Mesenchymal stem cell (in vitro differentiated cells and primary cell): Measurements from ENCODE around the gene MYL2.

Experiments
- DNase-seq: peaks from one replicate; pipeline ENCODE4 v3.0.0-alpha.2; 2013
- H2AFZ ChIP-seq: one replicate; pipeline ENCODE4 v1.6.1; 2013; ENCODE audit warnings: low read depth, mild to moderate bottlenecking, control low read depth, inconsistent platforms, low read length, moderate library complexity
- H2AK5ac ChIP-seq: 2 replicates; pipeline ENCODE4 v1.6.1; 2013; ENCODE audit warnings: low read length, moderate library complexity, mild to moderate bottlenecking, inconsistent platforms; ENCODE audit not compliant: severe bottlenecking
- H2BK120ac ChIP-seq: one replicate; pipeline ENCODE4 v1.6.1; 2013; ENCODE audit warnings: low read depth, mild to moderate bottlenecking, inconsistent platforms, low read length, moderate library complexity
- H2BK12ac ChIP-seq, 2 experiments: one replicate each; pipeline ENCODE4 v1.6.1; 2013; ENCODE audit warnings: inconsistent platforms in 2 of 2, low read length in 2 of 2, mild to moderate bottlenecking in 2 of 2, moderate library complexity in 2 of 2, control low read depth in 1 of 2
- H2BK15ac ChIP-seq: one replicate; pipeline ENCODE4 v1.6.1; 2013; ENCODE audit warnings: mild to moderate bottlenecking, low read depth, inconsistent platforms; ENCODE audit not compliant: poor library complexity, severe bottlenecking
- H2BK5ac ChIP-seq: 2 replicates; pipeline ENCODE4 v1.6.1; 2013; ENCODE audit warnings: low read depth, mild to moderate bottlenecking, low read length, control low read depth, inconsistent platforms; ENCODE audit not compliant: poor library complexity, severe bottlenecking
- H3K14ac ChIP-seq, 2 experiments: one replicate each; pipeline ENCODE4 v1.6.1; 2013; ENCODE audit warnings: inconsistent platforms in 2 of 2, low read length in 2 of 2, control low read depth in 1 of 2, mild to moderate bottlenecking in 1 of 2, moderate library complexity in 1 of 2
- H3K18ac ChIP-seq, 2 experiments: one replicate each; pipeline ENCODE4 v1.6.1; 2013; ENCODE audit warnings: inconsistent platforms in 2 of 2, low read length in 2 of 2, control low read depth in 1 of 2, low read depth in 1 of 2, mild to moderate bottlenecking in 1 of 2
- H3K23ac ChIP-seq, 2 experiments: one replicate each; pipeline ENCODE4 v1.6.1; 2013; ENCODE audit warnings: inconsistent platforms in 2 of 2, low read length in 2 of 2, mild to moderate bottlenecking in 2 of 2, moderate library complexity in 2 of 2, control low read depth in 1 of 2
- H3K27ac ChIP-seq: 2 replicates; pipeline ENCODE4 v1.5.1; 2013; ENCODE audit warnings: mild to moderate bottlenecking, moderate library complexity, low read length, control low read depth, inconsistent platforms; ENCODE audit not compliant: poor library complexity, severe bottlenecking
- H3K27me3 ChIP-seq, 2 experiments: 2 replicates each; pipeline versions ENCODE4 v1.6.1 to v1.7.0; 2013; ENCODE audit warnings: low read length in 2 of 2, mild to moderate bottlenecking in 2 of 2, moderate library complexity in 2 of 2, control low read depth in 1 of 2, inconsistent platforms in 1 of 2; ENCODE audit not compliant: control insufficient read depth in 1 of 2, insufficient read depth in 1 of 2
- H3K36me3 ChIP-seq, 2 experiments: 2 replicates each; pipeline versions ENCODE4 v1.6.1 to v1.7.0; 2013; ENCODE audit warnings: low read length in 2 of 2, control low read depth in 1 of 2, inconsistent platforms in 1 of 2, low read depth in 1 of 2, mild to moderate bottlenecking in 1 of 2; ENCODE audit not compliant: insufficient read depth in 2 of 2, control insufficient read depth in 1 of 2
- H3K4ac ChIP-seq, 2 experiments: one replicate each; pipeline ENCODE4 v1.6.1; 2013; ENCODE audit warnings: inconsistent platforms in 2 of 2, low read length in 2 of 2, mild to moderate bottlenecking in 2 of 2, moderate library complexity in 2 of 2, control low read depth in 1 of 2, low read depth in 1 of 2
- H3K4me1 ChIP-seq: 2 replicates; pipeline ENCODE4 v1.6.1; 2013; ENCODE audit warnings: low read depth, low read length, control low read depth; ENCODE audit not compliant: control insufficient read depth, insufficient read depth
- H3K4me2 ChIP-seq: 2 replicates; pipeline ENCODE4 v1.6.1; 2013; ENCODE audit warnings: low read length, mild to moderate bottlenecking, inconsistent platforms; ENCODE audit not compliant: poor library complexity, severe bottlenecking
- H3K4me3 ChIP-seq, 2 experiments: 2 replicates each; pipeline versions ENCODE4 v1.5.1 to v1.7.0; 2013; ENCODE audit warnings: low read length in 2 of 2, mild to moderate bottlenecking in 2 of 2, control low read depth in 1 of 2, low read depth in 1 of 2; ENCODE audit not compliant: insufficient read depth in 1 of 2
- H3K79me1 ChIP-seq: replicated peaks from 2 replicates; pipeline ENCODE4 v1.6.1; 2013; ENCODE audit warnings: mild to moderate bottlenecking, control low read depth, low read length, inconsistent platforms; ENCODE audit not compliant: poor library complexity, severe bottlenecking
- H3K9ac ChIP-seq: 2 replicates; pipeline ENCODE4 v1.7.0; 2013; ENCODE audit warnings: mild to moderate bottlenecking, low read length, moderate library complexity
- H3K9me3 ChIP-seq: 2 replicates; pipeline ENCODE4 v1.7.0; 2013; ENCODE audit warnings: mild to moderate bottlenecking, low read length; ENCODE audit not compliant: control insufficient read depth
- H4K8ac ChIP-seq: one replicate; pipeline ENCODE4 v1.6.1; 2013; ENCODE audit warnings: inconsistent platforms, mild to moderate bottlenecking, low read length, moderate library complexity
- H4K91ac ChIP-seq: one replicate; pipeline ENCODE4 v1.6.1; 2013; ENCODE audit warnings: mild to moderate bottlenecking, low read length, inconsistent platforms
- WGBS: methylation state at CpG from one replicate; pipeline ENCODE4 v1.1.7; 2013; ENCODE audit warnings: mixed read lengths; 5-methylcytosine and 5-hydroxymethylcytosine counted together

Gene MYL2

DNA sequence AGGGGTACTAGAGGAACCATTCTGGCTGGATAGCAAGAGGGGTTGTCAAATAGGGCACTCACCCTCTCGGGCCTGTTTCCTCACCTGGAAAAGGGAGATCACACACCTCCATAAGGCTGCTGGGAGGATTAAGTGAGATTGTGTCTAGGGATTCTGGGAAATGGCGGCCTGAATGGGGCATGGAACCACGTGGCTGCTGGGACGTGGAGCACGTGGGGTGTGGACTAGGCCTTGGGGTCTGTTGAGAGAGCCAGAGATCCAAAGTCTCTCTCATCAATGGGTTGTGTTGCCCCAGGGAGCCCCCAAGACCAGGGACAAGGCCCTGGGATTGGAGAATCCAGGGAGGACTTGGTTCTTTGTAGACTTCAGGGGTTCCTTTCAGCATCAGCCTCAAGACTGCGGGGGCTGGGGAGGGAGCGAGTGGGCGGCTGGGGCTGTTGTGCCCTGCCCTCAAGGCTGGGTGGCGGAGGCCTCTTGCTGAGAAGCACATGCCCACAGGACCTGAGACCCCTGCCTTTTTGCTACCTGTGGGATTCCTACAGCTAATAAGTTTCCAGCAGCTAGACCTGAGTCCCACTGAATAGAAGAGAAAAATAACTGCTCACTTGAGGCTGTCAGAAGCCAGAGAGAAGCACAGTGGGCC lies 3.4 kb upstream of the MYL2 start:
- Histone ChIP-seq H2AFZ (no peak overlapping the region), H2BK5ac (no peak overlapping the region), H3K4me1 (peaks cover 9% of the 10 kb centered on the region), H4K91ac (no peak overlapping the region), H2BK120ac (no peak overlapping the region), H2BK15ac (no peak overlapping the region), H3K9ac (no peak overlapping the region), H3K79me1 (no peaks in the 10 kb centered on the region), H3K4ac (no peak overlapping the region), H3K14ac (no peak overlapping the region), H3K9me3 (no peaks in the 10 kb centered on the region), H2BK12ac (no peak overlapping the region), H4K8ac (no peak overlapping the region), H3K36me3 (no peaks in the 10 kb centered on the region), H3K4me2 (no peak overlapping the region), H2AK5ac (no peak overlapping the region), H3K27ac (no peak overlapping the region), H3K23ac (no peak overlapping the region), H3K4me3 (no peak overlapping the region), H3K27me3 (peaks cover 0 to 57% of the 10 kb centered on the region in 2 experiments), H3K18ac (no peak overlapping the region)
- 88% methylated on average over 9 of the region's 9 CpGs for WGBS
- no peak for DNase-seq

DNA sequence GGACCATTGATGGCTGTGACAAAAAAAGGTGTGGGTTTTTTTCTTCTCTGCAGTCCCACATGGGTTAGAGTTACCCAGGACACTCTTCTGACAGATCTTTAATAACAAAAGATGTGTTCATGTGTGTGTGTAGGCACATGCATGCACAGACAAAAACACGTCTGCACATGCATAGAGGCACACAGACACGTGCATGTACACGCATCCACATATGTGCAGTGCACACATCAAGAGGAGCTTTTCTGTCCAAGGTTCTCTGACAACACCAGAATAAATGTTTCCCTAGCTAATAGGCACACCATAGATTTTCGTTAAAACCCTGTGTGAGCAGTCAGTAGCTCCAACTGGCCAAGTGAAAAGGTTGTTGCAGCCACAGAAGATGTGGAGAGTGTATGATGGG lies 2.8 kb upstream of the MYL2 start:
- Histone ChIP-seq H3K36me3 (no peaks in the 10 kb centered on the region), H2BK5ac (no peak overlapping the region), H3K27ac (no peak overlapping the region), H3K27me3 (peaks cover 0 to 51% of the 10 kb centered on the region in 2 experiments), H2BK12ac (no peak overlapping the region), H4K8ac (no peak overlapping the region), H3K23ac (no peak overlapping the region), H2AFZ (no peak overlapping the region), H3K9me3 (no peaks in the 10 kb centered on the region), H2BK120ac (no peak overlapping the region), H3K4me3 (no peak overlapping the region), H2AK5ac (no peak overlapping the region), H3K4me2 (no peak overlapping the region), H3K18ac (no peak overlapping the region), H3K9ac (no peak overlapping the region), H4K91ac (no peak overlapping the region), H3K4me1 (peaks cover 9% of the 10 kb centered on the region), H3K4ac (no peak overlapping the region), H3K14ac (no peak overlapping the region), H2BK15ac (no peak overlapping the region), H3K79me1 (no peaks in the 10 kb centered on the region)
- WGBS, result 83% methylated on average over 4 of the region's 4 CpGs
- no peak for DNase-seq

DNA sequence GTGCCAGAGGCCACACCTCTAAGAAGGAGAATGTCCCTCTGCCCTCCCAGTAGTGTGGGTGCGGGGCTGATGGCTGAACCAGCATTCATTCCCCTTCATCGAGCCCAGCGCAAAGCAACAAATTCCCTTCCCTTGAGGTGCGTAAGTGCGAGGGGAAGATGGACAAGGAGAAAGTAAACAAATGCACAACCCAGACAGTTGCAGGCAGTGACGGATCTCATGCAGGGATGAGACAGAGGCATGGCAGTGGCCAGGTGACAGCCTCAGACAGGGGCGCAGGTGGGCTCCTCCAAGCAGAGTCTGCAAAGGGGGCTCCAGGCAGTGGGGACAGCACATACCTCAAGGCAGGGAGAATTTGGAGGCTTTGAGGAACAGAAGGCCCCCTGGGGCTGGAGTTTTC lies 2.3 kb upstream of the MYL2 start:
- no peaks in the 10 kb centered on the region for H3K9me3 ChIP-seq
- no peak overlapping the region for H3K27ac ChIP-seq
- peaks cover 11% of the 10 kb centered on the region for H3K4me1 ChIP-seq
- no peak overlapping the region for H3K9ac ChIP-seq
- no peak overlapping the region for H4K8ac ChIP-seq
- no peak for DNase-seq
- no peak overlapping the region for H3K4ac ChIP-seq
- H2BK5ac ChIP-seq, result no peak overlapping the region
- no peaks in the 10 kb centered on the region for H3K36me3 ChIP-seq
- H2BK12ac ChIP-seq, result no peak overlapping the region
- no peak overlapping the region for H4K91ac ChIP-seq
- H2AK5ac ChIP-seq, result no peak overlapping the region
- H3K23ac ChIP-seq, result no peak overlapping the region
- no peak overlapping the region for H2BK120ac ChIP-seq
- no peak overlapping the region for H3K4me3 ChIP-seq
- no peak overlapping the region for H2AFZ ChIP-seq
- peaks cover 0 to 49% of the 10 kb centered on the region in 2 experiments for H3K27me3 ChIP-seq
- H2BK15ac ChIP-seq, result no peak overlapping the region
- H3K18ac ChIP-seq, result no peak overlapping the region
- peak overlapping the region in 1 of 2 experiments; percentile 18 for H3K14ac ChIP-seq
- 82% methylated on average over 7 of the region's 7 CpGs for WGBS
- H3K79me1 ChIP-seq, result no peaks in the 10 kb centered on the region
- no peak overlapping the region for H3K4me2 ChIP-seq

DNA sequence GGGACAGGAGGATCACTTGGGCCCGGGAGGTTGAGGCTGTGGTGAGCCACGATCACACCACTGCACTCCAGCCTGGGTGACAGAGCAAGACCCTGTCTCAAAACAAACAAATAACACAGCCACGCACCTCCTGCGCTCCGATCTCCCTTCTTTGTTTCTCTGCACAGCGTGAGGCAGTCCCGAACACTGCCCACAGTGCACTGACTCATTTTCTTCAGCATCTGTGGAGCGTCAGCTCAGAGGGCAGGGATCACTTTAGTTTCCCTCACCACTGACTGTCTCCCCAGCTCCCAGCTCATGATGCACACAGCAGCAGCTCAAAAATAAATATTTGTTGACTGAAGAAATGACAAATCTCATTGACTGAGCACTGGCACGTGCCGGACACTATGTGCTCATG lies 883 bp upstream of the MYL2 start:
- no peak overlapping the region for H2BK5ac ChIP-seq
- H3K9ac ChIP-seq, result no peak overlapping the region
- H2AFZ ChIP-seq, result no peak overlapping the region
- no peak overlapping the region for H4K91ac ChIP-seq
- no peaks in the 10 kb centered on the region for H3K79me1 ChIP-seq
- H3K4ac ChIP-seq, result no peak overlapping the region
- H3K27ac ChIP-seq, result no peak overlapping the region
- no peak overlapping the region for H3K14ac ChIP-seq
- no peak overlapping the region for H2BK12ac ChIP-seq
- 29% methylated on average over 10 of the region's 10 CpGs for WGBS
- no peak overlapping the region for H3K4me2 ChIP-seq
- peak; percentile 47 for DNase-seq
- peaks cover 12% of the 10 kb centered on the region for H3K4me1 ChIP-seq
- no peak overlapping the region for H3K4me3 ChIP-seq
- no peak overlapping the region for H3K23ac ChIP-seq
- no peak overlapping the region for H2BK120ac ChIP-seq
- no peaks in the 10 kb centered on the region for H3K9me3 ChIP-seq
- H3K18ac ChIP-seq, result no peak overlapping the region
- H2AK5ac ChIP-seq, result no peak overlapping the region
- peaks cover 0 to 41% of the 10 kb centered on the region in 2 experiments for H3K27me3 ChIP-seq
- H3K36me3 ChIP-seq, result no peaks in the 10 kb centered on the region
- H2BK15ac ChIP-seq, result no peak overlapping the region
- no peak overlapping the region for H4K8ac ChIP-seq
